Neural cell (in vitro differentiated cells): Measurements from ENCODE around the gene KIF21B. TPM values are rescaled to one million over a fixed set of nuclear protein-coding genes. Genes with fewer than 3 reads are reported as not detected.

Experiments
- H2AFZ ChIP-seq: fragments of 200-600, 300-800 bp; sonication (generic), shearing (Covaris generic); 2 replicates; pipeline ENCODE4 v1.6.0; 2014; ENCODE audit warnings: low read depth, mild to moderate bottlenecking, antibody characterized with exemption, low read length, moderate library complexity
- H3F3A ChIP-seq: fragments of 200-600 bp; shearing (Covaris generic); 2 replicates; pipeline ENCODE4 v1.6.1; 2016; ENCODE audit warnings: mild to moderate bottlenecking, moderate library complexity, mixed read lengths, antibody characterized with exemption, low read length; ENCODE audit not compliant: insufficient read depth, poor library complexity, severe bottlenecking
- H3K27ac ChIP-seq: fragments of 200-600, 300-800 bp; sonication (generic), shearing (Covaris generic); 2 replicates; pipeline ENCODE4 v1.5.1; 2014; ENCODE audit warnings: mild to moderate bottlenecking, low read length, moderate library complexity
- H3K27me3 ChIP-seq: fragments of 300-800, 200-600 bp; sonication (generic), shearing (Covaris generic); 2 replicates; pipeline ENCODE4 v1.6.0; 2014; ENCODE audit warnings: mild to moderate bottlenecking, low read depth, low read length, moderate library complexity; ENCODE audit not compliant: insufficient read depth
- H3K36me3 ChIP-seq: fragments of 300-800, 200-600 bp; sonication (generic), shearing (Covaris generic); 2 replicates; pipeline ENCODE4 v1.5.1; 2014; ENCODE audit warnings: mild to moderate bottlenecking, antibody characterized with exemption, low read length, moderate library complexity; ENCODE audit not compliant: insufficient read depth
- H3K4me2 ChIP-seq: fragments of 300-800, 200-600 bp; sonication (generic), shearing (Covaris generic); 2 replicates; pipeline ENCODE4 v1.6.0; 2014; ENCODE audit warnings: mild to moderate bottlenecking, low read length
- H3K4me3 ChIP-seq: fragments of 300-800, 200-600 bp; sonication (generic), shearing (Covaris generic); 2 replicates; pipeline ENCODE4 v1.5.1; 2014; ENCODE audit warnings: mild to moderate bottlenecking, low read length, moderate library complexity
- H3K79me2 ChIP-seq: fragments of 200-600 bp; shearing (Covaris generic); replicated peaks from 2 replicates; pipeline ENCODE4 v1.6.0; 2014; ENCODE audit warnings: mild to moderate bottlenecking, low read length, moderate library complexity; ENCODE audit not compliant: insufficient read depth
- H3K9ac ChIP-seq: fragments of 300-800, 200-600 bp; sonication (generic), shearing (Covaris generic); 2 replicates; pipeline ENCODE4 v1.6.1; 2016; ENCODE audit warnings: mild to moderate bottlenecking, low read length, mixed read lengths
- H3K9me2 ChIP-seq: fragments of 200-600 bp; shearing (Covaris generic); 2 replicates; pipeline ENCODE4 v1.6.1; 2016; ENCODE audit warnings: mild to moderate bottlenecking, low read length, mixed read lengths; ENCODE audit not compliant: insufficient read depth
- H3K9me3 ChIP-seq: fragments of 200-600, 300-800 bp; sonication (generic), shearing (Covaris generic); 2 replicates; pipeline ENCODE4 v1.6.1; 2016; ENCODE audit warnings: mild to moderate bottlenecking, mixed run types, low read length, moderate library complexity, mixed read lengths
- H4K20me1 ChIP-seq: fragments of 200-600 bp; shearing (Covaris generic); 2 replicates; pipeline ENCODE4 v1.6.1; 2016; ENCODE audit warnings: mild to moderate bottlenecking, mixed run types; ENCODE audit not compliant: insufficient read depth
- CTCF ChIP-seq: fragments of 450-650 bp; IDR thresholded peaks from 2 replicates; pipeline ENCODE4 v1.5.1; 2014; ENCODE audit warnings: antibody characterized with exemption, mild to moderate bottlenecking, moderate library complexity; ENCODE audit not compliant: poor library complexity, severe bottlenecking
- EP300 ChIP-seq: fragments of 450-650 bp; conservative IDR thresholded peaks from 2 replicates; pipeline ENCODE4 v1.6.1; 2014; ENCODE audit warnings: antibody characterized with exemption, mild to moderate bottlenecking, moderate library complexity; ENCODE audit not compliant: poor library complexity, severe bottlenecking
- EZH2 ChIP-seq: fragments of 200-600, 300-800 bp; shearing (Covaris generic), sonication (generic); IDR thresholded peaks from 2 replicates; pipeline ENCODE4 v1.6.1; 2014; ENCODE audit warnings: antibody characterized with exemption, low read length, borderline replicate concordance, mild to moderate bottlenecking; ENCODE audit not compliant: insufficient read depth, poor library complexity, severe bottlenecking
- MXI1 ChIP-seq: fragments of 450-650 bp; conservative IDR thresholded peaks from 2 replicates; pipeline ENCODE4 v1.6.1; 2014; ENCODE audit warnings: antibody characterized with exemption, mild to moderate bottlenecking; ENCODE audit not compliant: poor library complexity, severe bottlenecking
- POLR2AphosphoS5 ChIP-seq: IDR thresholded peaks from 2 replicates; pipeline ENCODE4 v1.6.1; 2012
- RAD21 ChIP-seq: fragments of 450-650 bp; conservative IDR thresholded peaks from 2 replicates; pipeline ENCODE4 v1.6.1; 2014; ENCODE audit warnings: antibody characterized with exemption, mild to moderate bottlenecking, moderate library complexity
- REST ChIP-seq: IDR thresholded peaks from 2 replicates; pipeline ENCODE4 v1.6.1; 2012; ENCODE audit warnings: borderline replicate concordance
- SMC3 ChIP-seq: fragments of 450-650 bp; conservative IDR thresholded peaks from 2 replicates; pipeline ENCODE4 v1.6.1; 2014; ENCODE audit warnings: antibody characterized with exemption, mild to moderate bottlenecking, moderate library complexity; ENCODE audit not compliant: poor library complexity
- TAF1 ChIP-seq: IDR thresholded peaks from 2 replicates; pipeline ENCODE4 v1.6.1; 2012; ENCODE audit warnings: low read depth
- polyA plus RNA-seq: library from polyadenylated mRNA; depleted of rRNA; stranded (reverse); fragments of >200 nt; gene quantifications from 2 replicates; pipeline ENCODE4 v1.2.3, GENCODE V29; 2014

Gene KIF21B
- polyA plus RNA-seq, 1 donor from 2014 or later = 53.7 TPM

GRCh38 chr1:200947059-200947566 is 76.4 kb downstream of the KIF21B start:
- Histone ChIP-seq H3K27me3 (no peaks in the 10 kb centered on the region), H2AFZ (no peak overlapping the region), H3K79me2 (no peaks in the 10 kb centered on the region), H3K4me2 (no peak overlapping the region), H3K36me3 (no peaks in the 10 kb centered on the region), H3K9me3 (peaks cover 6% of the 10 kb centered on the region), H4K20me1 (no peaks in the 10 kb centered on the region), H3F3A (no peaks in the 10 kb centered on the region), H3K27ac (no peak overlapping the region), H3K9me2 (no peaks in the 10 kb centered on the region), H3K4me3 (no peak overlapping the region), H3K9ac (no peak overlapping the region)
- TF ChIP-seq EP300 = no peak
- TF ChIP-seq SMC3 = no peak
- no peak for TF ChIP-seq EZH2
- no peak for TF ChIP-seq REST
- TF ChIP-seq MXI1 = no peak
- TF ChIP-seq RAD21 = no peak
- TF ChIP-seq CTCF = no peak
- TF ChIP-seq POLR2AphosphoS5 = no peak
- TF ChIP-seq TAF1 = no peak

- peaks cover 7% of the 10 kb centered on the region for H3K9me3 ChIP-seq
- no peak overlapping the region for H3K4me2 ChIP-seq
- no peaks in the 10 kb centered on the region for H3F3A ChIP-seq
- H3K9me2 ChIP-seq = no peaks in the 10 kb centered on the region
- H3K79me2 ChIP-seq = no peaks in the 10 kb centered on the region
- TF ChIP-seq REST (no peak), EP300 (no peak)
- H3K9ac ChIP-seq = no peak overlapping the region
- H3K4me3 ChIP-seq = no peak overlapping the region
- H4K20me1 ChIP-seq = no peaks in the 10 kb centered on the region
- no peak overlapping the region for H2AFZ ChIP-seq
- H3K27me3 ChIP-seq = no peaks in the 10 kb centered on the region
- no peaks in the 10 kb centered on the region for H3K36me3 ChIP-seq
- no peak overlapping the region for H3K27ac ChIP-seq
These were observed 78.4 kb downstream of the KIF21B start for GRCh38 chr1:200945111-200945510.
